K562 (cell line): ENCODE data around the gene WEE1. TPM values are rescaled to one million over a fixed set of nuclear protein-coding genes. Genes with fewer than 3 reads are reported as not detected.

ENCODE experiments used
- BRD4 ChIP-seq: fragments of 200-600 bp; sonication (generic); IDR thresholded peaks from 2 replicates; pipeline ENCODE4 v1.6.1; 2017; ENCODE audit warnings: inconsistent platforms
- CC2D1A ChIP-seq: fragments of 450-650 bp; IDR thresholded peaks from 2 replicates; pipeline ENCODE4 v1.6.1; 2017; ENCODE audit warnings: mild to moderate bottlenecking
- CCAR2 ChIP-seq: fragments of 200-400 bp; formaldehyde crosslinking; IDR thresholded peaks from 2 replicates; pipeline ENCODE4 v1.6.1; 2017; ENCODE audit warnings: mild to moderate bottlenecking, low read depth, low read length
- CREM ChIP-seq: IDR thresholded peaks from 2 replicates; pipeline ENCODE4 v1.6.1; 2014; ENCODE audit warnings: antibody characterized with exemption, low read depth
- ELF1 ChIP-seq: fragments of 200-800 bp; sonication (Bioruptor generic); IDR thresholded peaks from 2 replicates; pipeline ENCODE4 v1.6.1; 2016; ENCODE audit warnings: missing genetic modification characterization, missing compliant biosample characterization
- ESRRA ChIP-seq: fragments of 450-650 bp; IDR thresholded peaks from 2 replicates; pipeline ENCODE4 v1.6.1; 2014; ENCODE audit warnings: low read depth, mild to moderate bottlenecking, moderate library complexity, borderline replicate concordance
- ESRRB ChIP-seq: fragments of 250-450 bp; sonication (Bioruptor Pico); IDR thresholded peaks from 2 replicates; pipeline ENCODE4 v1.5.0; 2020; ENCODE audit warnings: mild to moderate bottlenecking, moderate library complexity, borderline replicate concordance
- GTF2E2 ChIP-seq: fragments of 200-800 bp; sonication (Bioruptor generic); IDR thresholded peaks from 2 replicates; pipeline ENCODE4 v1.6.1; 2016; ENCODE audit warnings: missing genetic modification characterization, missing compliant biosample characterization
- HNRNPLL ChIP-seq: fragments of 200-400 bp; formaldehyde crosslinking; IDR thresholded peaks from 2 replicates; pipeline ENCODE4 v1.6.1; 2017; ENCODE audit warnings: low read length, low read depth, mild to moderate bottlenecking; ENCODE audit not compliant: poor library complexity, severe bottlenecking
- LARP7 ChIP-seq: fragments of 450-650 bp; IDR thresholded peaks from 2 replicates; pipeline ENCODE4 v1.6.1; 2016
- NFIC ChIP-seq: fragments of 450-650 bp; IDR thresholded peaks from 2 replicates; pipeline ENCODE4 v1.6.1; 2017; ENCODE audit warnings: mild to moderate bottlenecking, inconsistent platforms
- PHB ChIP-seq: fragments of 250-450 bp; sonication (Bioruptor Pico); IDR thresholded peaks from 2 replicates; pipeline ENCODE4 v1.5.0; 2021
- RFX1 ChIP-seq: fragments of 450-650 bp; IDR thresholded peaks from 2 replicates; pipeline ENCODE4 v1.6.1; 2016; ENCODE audit warnings: mild to moderate bottlenecking, moderate library complexity
- RUNX1 ChIP-seq: sonication (generic); IDR thresholded peaks from 2 replicates; pipeline ENCODE4 v1.6.1; 2016; ENCODE audit warnings: antibody characterized with exemption, low read depth
- SREBF1 ChIP-seq: fragments of 150-350 bp; IDR thresholded peaks from 2 replicates; pipeline ENCODE4 v1.6.1; 2014; ENCODE audit warnings: antibody characterized with exemption, low read depth, low read length, borderline replicate concordance
- TEAD4 ChIP-seq, 2 experiments: sonication (generic) in 1 of 2; formaldehyde crosslinking in 1 of 2; IDR thresholded peaks; 2 replicates each; pipeline versions ENCODE4 v1.6.1 to v1.8.0; 2012 to 2022; ENCODE audit warnings: borderline replicate concordance in 1 of 2, inconsistent platforms in 1 of 2, low read length in 1 of 2, mild to moderate bottlenecking in 1 of 2, missing genetic modification reagents in 1 of 2
- YBX1 ChIP-seq: fragments of 450-650 bp; IDR thresholded peaks from 2 replicates; pipeline ENCODE4 v1.7.1; 2016; ENCODE audit warnings: mild to moderate bottlenecking
- YY1 ChIP-seq, 3 experiments: IDR thresholded peaks; 2 replicates each; pipeline ENCODE4 v1.6.1; 2011; ENCODE audit warnings: low read length in 2 of 3, mild to moderate bottlenecking in 2 of 3, moderate library complexity in 2 of 3, borderline replicate concordance in 1 of 3, control low read depth in 1 of 3, low read depth in 1 of 3; ENCODE audit not compliant: insufficient read depth in 3 of 3, insufficient replicate concordance in 2 of 3, control insufficient read depth in 1 of 3, insufficient read length in 1 of 3; ENCODE audit errors: extremely low read depth in 1 of 3
- ZC3H4 ChIP-seq: sonication (generic); formaldehyde crosslinking; IDR thresholded peaks from 2 replicates; pipeline ENCODE4 v1.9.0; 2021; ENCODE audit warnings: missing genetic modification reagents, borderline replicate concordance
- ZNF146 ChIP-seq: IDR thresholded peaks from one replicate; pipeline ENCODE4 v1.6.1; 2018; ENCODE audit warnings: missing compliant biosample characterization; ENCODE audit not compliant: unreplicated experiment
- polyA plus RNA-seq, 8 experiments: library from polyadenylated mRNA; depleted of rRNA in 4 of 8; stranded (reverse) in 5 of 8; unstranded in 3 of 8; fragments of >200 nt; fragmentation: Nextera tagmentation in 2 of 8; fragmentation: Illumina TruSeq in 1 of 8; extraction: Ambion mirVana in 2 of 8; extraction: Trizol in 1 of 8; gene quantifications; 2 replicates each; pipeline versions ENCODE4 v1.2.1 to v1.2.3, GENCODE V29; 2011 to 2014; ENCODE audit warnings: inconsistent platforms in 1 of 8, missing spikeins in 1 of 8
- total RNA-seq, 7 experiments: library from RNA; depleted of rRNA in 6 of 7; stranded (reverse); fragments of >200 nt in 6 of 7; fragmentation: Illumina TruSeq in 2 of 7; extraction: Trizol in 2 of 7; gene quantifications; 2 replicates each; pipeline versions ENCODE4 v1.2.1 to v1.2.3, GENCODE V29; 2011 to 2021; ENCODE audit warnings: low replicate concordance in 1 of 7
- TF ChIP-seq, protein P1 (sequence below): fragments of 200-800 bp; sonication (Bioruptor generic); IDR thresholded peaks from 2 replicates; pipeline ENCODE4 v1.6.1; 2017; ENCODE audit warnings: missing genetic modification characterization, missing compliant biosample characterization
- TF ChIP-seq, protein P2 (sequence below): sonication (generic); formaldehyde crosslinking; IDR thresholded peaks from 2 replicates; pipeline ENCODE4 v1.9.0; 2022; ENCODE audit warnings: mild to moderate bottlenecking, missing genetic modification reagents

WEE1 gene
- total and polyA plus RNA-seq, 9 of the 15 experiments (the other 6 are each of a cell fraction or from before 2014, with no cell fraction given) = 21.9 to 99.0 (median 67.4) TPM

DNA sequence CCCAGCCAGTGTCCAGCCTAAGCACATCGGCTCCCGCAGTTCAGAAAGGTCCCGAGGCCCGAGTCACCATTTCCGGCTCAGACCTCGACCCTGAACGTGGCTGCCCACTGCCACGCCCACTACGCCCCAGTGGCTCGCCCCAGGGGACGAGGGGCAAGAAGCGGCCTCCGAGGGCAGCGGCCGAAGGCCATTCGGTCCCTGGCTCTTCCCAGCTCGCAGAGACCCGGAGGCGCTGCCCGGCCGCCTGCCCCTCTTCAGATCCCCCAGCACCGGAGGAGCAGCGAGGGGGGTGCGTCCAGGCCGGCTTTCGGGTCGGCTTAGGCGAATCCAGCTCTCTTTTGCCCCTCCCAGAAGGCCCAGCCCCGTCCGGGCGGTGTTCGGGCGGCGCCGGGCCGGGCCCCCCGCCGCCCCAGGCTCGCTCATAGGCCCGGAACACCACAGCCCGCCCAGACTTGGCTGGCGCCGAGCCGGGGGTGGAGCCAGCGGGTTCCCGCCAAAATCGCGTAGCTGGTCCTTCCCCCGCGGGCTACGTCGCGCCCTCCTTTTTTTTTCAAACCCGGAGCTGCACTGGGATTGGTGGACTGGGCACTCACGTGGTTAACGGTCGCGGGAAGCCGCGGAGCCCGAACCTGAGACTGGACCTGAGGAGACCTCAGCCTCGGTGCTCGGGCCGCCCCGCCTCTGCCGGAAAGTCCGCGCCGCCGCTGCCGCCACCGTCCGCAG is at the start of gene WEE1 (continued):
- TF ChIP-seq, protein P1, sequence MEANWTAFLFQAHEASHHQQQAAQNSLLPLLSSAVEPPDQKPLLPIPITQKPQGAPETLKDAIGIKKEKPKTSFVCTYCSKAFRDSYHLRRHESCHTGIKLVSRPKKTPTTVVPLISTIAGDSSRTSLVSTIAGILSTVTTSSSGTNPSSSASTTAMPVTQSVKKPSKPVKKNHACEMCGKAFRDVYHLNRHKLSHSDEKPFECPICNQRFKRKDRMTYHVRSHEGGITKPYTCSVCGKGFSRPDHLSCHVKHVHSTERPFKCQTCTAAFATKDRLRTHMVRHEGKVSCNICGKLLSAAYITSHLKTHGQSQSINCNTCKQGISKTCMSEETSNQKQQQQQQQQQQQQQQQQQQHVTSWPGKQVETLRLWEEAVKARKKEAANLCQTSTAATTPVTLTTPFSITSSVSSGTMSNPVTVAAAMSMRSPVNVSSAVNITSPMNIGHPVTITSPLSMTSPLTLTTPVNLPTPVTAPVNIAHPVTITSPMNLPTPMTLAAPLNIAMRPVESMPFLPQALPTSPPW (CRISPR knock-in tag) = peak; percentile 94
- TF ChIP-seq PHB (CRISPR knock-in tag) = no peak
- peak; percentile 53; the same call in 1 of the 2 replicates for TF ChIP-seq ESRRA
- peak; percentile 31 for TF ChIP-seq NFIC
- TF ChIP-seq, protein P2, sequence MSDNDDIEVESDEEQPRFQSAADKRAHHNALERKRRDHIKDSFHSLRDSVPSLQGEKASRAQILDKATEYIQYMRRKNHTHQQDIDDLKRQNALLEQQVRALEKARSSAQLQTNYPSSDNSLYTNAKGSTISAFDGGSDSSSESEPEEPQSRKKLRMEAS (CRISPR knock-in tag) = peak; percentile 82; the same call in 1 of the 2 replicates
- no peak for TF ChIP-seq ESRRB (CRISPR knock-in tag)
- TF ChIP-seq YBX1 = no peak
- peak; percentile 92 for TF ChIP-seq CREM
- TF ChIP-seq SREBF1 = peak; percentile 61; the same call in 1 of the 2 replicates
- 0 out of 2 replicates have a peak, but pooled peaks have one; percentile 90 for TF ChIP-seq ZC3H4 (CRISPR knock-in tag)
- TF ChIP-seq ELF1 (tag) = peak; percentile 86
- 0 out of 2 replicates have a peak, but pooled peaks have one; percentile 14 for TF ChIP-seq RUNX1
- peak; percentile 7; the same call in 1 of the 2 replicates for TF ChIP-seq TEAD4 (IDR thresholded peaks at IDR 0.05; ENCODE audit: low read length)
- no peak for TF ChIP-seq TEAD4 (CRISPR knock-in tag; IDR thresholded peaks at IDR 0.05; ENCODE audit: borderline replicate concordance)
- no peak for TF ChIP-seq BRD4
- TF ChIP-seq YY1 (IDR thresholded peaks at IDR 0.05; ENCODE audit: borderline replicate concordance in 1 of 3, control insufficient read depth in 1 of 3, extremely low read depth in 1 of 3, insufficient read depth in 3 of 3, insufficient read length in 1 of 3, insufficient replicate concordance in 2 of 3, low read depth in 1 of 3, low read length in 2 of 3) = peak in 2 of 3 experiments; percentile 55 to 83
- peak; percentile 84; the same call in 1 of the 2 replicates for TF ChIP-seq GTF2E2
- peak; percentile 95 for TF ChIP-seq CC2D1A
- no peak for TF ChIP-seq RFX1
- TF ChIP-seq LARP7 = no peak
- no peak for TF ChIP-seq CCAR2
- TF ChIP-seq ZNF146 (CRISPR knock-in tag) = no peak
- TF ChIP-seq HNRNPLL = peak; percentile 59
